ENCODE data around the gene ZDHHC18.

ZDHHC18 gene

GRCh38 chr1:26826261-26827105, at the start of gene ZDHHC18:
TSS of gene ZDHHC18 (plus strand) at chr1:26826688. CDS start at chr1:26826805, 117 bp downstream.
- DNase-seq: peak; percentile 72

DNA sequence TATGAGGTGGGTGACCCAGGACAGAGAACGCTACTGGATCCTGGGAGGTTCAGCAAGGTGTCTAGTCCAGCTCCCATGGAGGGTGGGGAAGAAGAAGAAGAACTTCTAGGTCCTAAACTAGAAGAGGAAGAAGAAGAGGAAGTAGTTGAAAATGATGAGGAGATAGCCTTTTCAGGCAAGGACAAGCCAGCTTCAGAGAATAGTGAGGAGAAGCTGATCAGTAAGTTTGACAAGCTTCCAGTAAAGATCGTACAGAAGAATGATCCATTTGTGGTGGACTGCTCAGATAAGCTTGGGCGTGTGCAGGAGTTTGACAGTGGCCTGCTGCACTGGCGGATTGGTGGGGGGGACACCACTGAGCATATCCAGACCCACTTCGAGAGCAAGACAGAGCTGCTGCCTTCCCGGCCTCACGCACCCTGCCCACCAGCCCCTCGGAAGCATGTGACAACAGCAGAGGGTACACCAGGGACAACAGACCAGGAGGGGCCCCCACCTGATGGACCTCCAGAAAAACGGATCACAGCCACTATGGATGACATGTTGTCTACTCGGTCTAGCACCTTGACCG, 47.3 kb upstream of the ZDHHC18 start:
- DNase-seq: no peak

DNA sequence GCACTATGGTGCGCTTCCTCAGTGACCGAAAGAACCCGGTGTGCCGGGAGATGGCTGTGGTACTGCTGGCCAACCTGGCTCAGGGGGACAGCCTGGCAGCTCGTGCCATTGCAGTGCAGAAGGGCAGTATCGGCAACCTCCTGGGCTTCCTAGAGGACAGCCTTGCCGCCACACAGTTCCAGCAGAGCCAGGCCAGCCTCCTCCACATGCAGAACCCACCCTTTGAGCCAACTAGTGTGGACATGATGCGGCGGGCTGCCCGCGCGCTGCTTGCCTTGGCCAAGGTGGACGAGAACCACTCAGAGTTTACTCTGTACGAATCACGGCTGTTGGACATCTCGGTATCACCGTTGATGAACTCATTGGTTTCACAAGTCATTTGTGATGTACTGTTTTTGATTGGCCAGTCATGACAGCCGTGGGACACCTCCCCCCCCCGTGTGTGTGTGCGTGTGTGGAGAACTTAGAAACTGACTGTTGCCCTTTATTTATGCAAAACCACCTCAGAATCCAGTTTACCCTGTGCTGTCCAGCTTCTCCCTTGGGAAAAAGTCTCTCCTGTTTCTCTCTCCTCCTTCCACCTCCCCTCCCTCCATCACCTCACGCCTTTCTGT, 46.0 kb upstream of the ZDHHC18 start:
- no peak for DNase-seq

GRCh38 chr1:26781206-26781825, 45.2 kb upstream of the ZDHHC18 start:
- DNase-seq: no peak

DNA sequence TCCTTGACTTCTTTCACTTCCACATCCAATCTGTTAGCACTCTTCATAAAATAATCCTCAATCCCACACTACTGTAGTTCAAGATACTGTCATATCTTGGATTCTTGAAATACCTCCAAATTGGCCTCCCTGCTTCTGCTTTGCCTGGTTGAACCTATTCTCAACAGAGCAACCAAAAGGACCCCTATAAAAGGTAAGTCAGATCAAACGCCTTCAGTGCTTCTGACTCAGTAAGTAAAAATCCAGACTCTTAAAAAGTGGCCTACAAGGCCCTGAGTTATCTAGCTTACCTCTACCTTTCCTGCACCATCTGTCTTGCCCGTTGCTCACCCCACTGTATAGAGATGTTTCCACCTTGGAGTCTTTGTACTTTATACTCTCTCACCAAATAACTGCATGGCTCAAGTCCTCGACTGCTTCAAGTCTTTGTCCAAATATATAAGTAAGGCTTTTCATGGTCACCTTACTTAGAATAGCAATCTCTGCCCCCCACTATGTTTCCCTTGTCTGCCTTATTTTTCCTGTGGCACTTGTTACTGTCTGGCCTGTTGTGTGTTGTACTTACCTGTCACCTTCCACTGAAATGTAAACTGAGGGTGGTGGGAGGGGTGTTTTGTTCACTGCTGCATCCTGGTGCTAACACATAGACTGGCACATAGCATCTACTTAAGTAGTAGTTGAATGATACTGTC, 43.8 kb upstream of the ZDHHC18 start:
- DNase-seq: no peak

GRCh38 chr1:26783646-26784022, 42.9 kb upstream of the ZDHHC18 start:
- DNase-seq: no peak

DNA sequence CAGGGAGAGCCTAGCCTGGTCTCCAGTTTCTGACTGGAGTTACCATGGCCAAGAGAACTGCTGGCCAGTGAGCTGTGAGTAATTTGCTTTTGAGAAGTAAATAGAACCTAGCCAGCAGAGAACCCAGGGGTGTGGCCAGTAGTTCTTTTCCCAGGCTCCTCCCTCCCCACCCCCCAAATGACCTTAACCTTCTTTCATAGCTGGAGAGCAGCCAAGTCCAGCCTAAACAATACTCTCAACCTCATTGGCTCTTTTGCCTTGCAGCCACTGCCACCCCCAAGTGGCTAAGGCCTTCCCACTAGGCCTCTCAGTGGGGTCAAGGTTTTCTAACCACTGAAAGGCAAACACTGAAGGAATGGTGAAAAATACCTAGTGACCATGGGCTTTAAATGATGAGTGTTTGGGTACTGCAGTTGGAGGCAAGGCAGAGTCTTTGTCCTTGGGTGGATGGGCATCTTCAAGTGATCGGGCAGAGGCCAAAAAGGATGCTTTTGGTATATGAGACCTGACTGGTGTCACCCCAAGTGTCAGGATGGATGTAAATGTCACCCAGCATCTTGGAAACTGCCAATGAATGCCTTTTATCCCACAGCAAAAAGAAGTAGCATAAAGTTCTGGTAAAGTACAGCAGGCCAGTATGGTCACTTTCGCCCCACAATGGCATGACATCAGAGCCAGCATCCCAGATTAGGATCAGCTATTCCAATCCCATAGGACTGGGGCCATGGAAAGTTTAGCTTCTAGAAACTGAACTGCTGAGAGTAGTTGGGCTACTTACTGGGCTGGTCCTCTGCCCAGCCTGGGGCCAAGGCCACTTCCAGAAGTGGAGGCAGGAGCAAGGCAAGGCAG, 42.2 kb upstream of the ZDHHC18 start:
- no peak for DNase-seq

DNA sequence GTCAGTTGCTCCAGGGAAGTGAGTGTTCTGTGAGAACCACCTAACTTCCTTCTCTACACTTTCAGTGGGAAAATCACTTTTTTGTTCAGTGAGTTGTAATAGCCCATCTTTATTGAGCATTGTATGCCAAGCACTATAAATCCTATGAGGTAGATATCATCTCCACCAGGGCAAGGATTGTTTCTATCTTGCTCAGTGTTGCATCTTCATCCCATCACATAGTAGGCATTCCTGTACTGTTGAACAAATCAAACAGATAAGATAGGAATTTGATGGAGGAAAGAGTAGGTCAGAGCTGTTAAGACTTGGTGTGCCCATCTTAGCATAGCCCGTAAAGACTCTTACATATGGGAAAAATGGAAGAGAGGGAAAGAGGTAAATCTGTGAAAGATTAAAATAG, 41.6 kb upstream of the ZDHHC18 start:
- DNase-seq: no peak

DNA sequence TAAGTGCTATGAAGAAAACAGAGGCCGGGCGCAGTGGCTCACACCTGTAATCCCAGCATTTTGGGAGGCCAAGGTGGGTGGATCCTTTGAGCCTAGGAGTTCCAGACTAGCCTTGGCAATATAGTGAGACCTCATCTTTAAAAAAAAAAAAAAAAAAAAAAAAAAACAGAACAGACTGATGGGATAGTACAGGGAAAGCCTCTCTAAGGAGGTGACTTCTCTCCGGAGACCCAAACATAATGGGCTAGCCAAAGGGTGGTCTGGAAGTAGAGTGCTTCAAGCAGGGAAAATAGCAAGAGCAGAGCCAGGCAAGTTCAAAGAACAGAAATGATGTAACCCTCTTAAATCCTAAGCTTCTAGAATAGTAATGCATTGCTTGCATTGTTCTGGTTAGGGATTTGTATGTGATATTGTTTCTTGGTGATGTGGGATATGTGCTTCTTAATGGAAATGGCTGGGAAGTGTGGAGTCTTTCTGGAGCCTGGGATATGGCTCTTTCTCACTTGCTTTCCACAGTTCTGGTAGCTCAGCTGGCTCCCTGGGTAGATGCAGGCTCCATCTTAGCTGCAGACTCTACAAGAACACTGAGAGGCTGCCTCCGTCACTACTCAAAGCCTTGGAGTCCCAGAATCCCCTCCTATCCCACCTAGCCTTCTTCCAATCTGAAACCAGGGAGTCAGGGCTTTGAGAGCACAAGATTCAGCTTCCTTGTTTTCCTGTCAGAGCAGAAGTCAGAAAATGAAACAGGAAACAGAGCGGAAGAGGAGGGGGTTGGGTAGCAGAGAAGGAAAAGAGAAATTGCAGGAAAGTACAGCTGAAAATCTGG, 40.7 kb upstream of the ZDHHC18 start:
- DNase-seq: peak; percentile 54

- peak; percentile 91 for DNase-seq
Measured at GRCh38 chr1:26786437-26787380, 39.8 kb upstream of the ZDHHC18 start.

GRCh38 chr1:26787381-26787705, 39.1 kb upstream of the ZDHHC18 start:
- DNase-seq: no peak

DNA sequence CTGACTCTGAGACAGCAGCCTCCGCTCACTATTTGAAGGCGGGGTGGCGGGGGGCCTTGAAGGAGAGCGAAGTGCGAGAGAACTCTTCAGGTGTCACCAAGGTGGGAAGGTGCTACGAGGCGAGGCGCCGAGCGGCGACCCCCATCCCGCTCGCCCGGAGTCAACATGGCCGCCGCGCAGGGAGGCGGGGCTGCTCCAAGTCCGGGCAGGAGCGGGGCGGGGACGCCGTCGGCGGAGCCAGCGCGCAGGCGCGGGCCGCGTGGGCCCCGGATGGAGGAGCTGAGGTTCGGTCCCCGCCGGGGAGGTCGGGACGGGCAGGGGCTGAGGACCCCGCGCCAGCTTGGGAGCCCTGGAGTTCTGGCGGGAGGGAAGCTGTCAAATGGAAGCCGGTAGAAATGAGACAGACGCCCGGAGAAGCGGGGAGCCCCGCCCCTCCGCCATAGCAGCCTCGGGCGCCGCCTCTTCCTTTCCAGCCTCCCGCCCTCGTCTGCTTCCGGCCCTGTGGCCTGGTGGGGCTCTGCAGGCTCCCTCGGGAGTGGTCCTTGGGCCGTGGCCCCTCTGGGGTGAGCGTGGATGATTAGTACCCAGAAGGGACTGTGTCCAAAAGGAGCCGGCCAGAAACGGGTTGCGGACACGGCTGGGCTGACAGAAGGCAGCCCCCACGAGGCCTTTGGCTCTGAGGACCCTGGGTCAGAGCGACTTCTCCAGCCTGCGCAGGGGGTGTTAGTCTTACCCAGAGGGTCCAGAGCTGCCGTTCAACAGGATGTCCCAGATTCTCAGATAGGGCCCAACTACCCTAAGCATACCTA, 38.6 kb upstream of the ZDHHC18 start, which contains the start of gene PIGV:
Gene PIGV, plus strand, starts transcription at position 245 of the 809 bp plus-strand sequence. CDS start 2,866 bp downstream, outside the sequence.
- DNase-seq: peak; percentile 93

- DNase-seq: no peak
Measured at GRCh38 chr1:26788515-26788785, 38.0 kb upstream of the ZDHHC18 start.

DNA sequence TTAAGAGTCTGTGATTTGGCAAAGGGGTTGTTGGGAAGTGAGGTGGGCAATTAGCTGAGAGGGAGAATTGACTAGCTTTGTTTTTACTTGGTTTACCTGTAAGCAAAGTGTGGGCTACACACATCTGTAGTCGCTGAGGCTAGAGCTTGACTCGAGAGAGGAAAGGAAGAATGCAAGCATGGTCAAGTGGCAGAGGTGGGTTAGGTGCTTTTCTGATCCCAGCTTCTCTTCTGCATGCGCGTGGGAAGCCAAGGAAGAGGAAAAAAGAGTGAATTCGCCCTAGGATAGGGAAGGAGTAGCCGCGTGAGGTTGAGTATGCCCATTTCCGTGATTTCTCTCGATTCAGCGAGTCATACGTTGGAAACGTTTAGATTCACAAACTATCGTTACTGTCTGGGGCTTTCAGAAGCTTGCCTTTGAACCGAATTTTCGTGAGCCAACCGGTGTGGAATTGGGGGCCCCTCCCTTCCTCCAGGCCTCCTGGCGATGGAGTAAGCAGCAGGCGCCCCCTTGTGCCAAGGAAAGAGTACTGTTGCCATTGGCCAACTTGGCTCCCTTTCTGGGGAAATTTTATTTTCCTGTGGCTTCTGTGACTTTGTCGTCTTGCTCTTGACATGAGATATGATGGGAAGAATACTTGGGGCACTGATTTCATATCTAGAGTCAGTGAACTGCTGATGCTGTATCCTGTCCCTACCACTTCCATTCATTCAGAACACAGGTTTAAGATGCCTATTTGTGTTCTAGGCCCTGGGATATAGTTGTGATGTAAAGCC, 37.5 kb upstream of the ZDHHC18 start:
- DNase-seq: peak; percentile 87

GRCh38 chr1:26789612-26789865, 36.9 kb upstream of the ZDHHC18 start:
- no peak for DNase-seq

DNA sequence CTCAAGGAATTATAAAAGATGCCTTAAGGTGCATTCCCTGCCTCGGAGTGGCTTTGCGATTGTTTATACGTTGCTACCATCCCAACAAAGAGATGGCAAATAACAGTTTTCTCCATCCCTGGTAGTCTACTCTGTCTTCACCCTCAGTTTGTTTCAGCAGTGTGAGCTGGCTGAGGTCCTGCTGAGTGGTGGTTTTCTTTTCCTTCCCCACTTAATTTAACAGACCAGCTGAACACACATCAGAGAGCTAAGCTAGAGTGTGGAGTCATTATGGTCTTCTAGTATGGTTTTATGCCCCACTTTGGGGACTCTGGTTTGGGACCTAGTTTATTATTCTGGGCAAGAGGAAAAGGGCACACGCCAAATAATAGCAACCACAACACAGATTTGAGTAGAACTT, 36.6 kb upstream of the ZDHHC18 start:
- no peak for DNase-seq

- DNase-seq: no peak
Measured at GRCh38 chr1:26790551-26790953, 35.9 kb upstream of the ZDHHC18 start.

- no peak for DNase-seq
Measured at GRCh38 chr1:26791148-26791547, 35.3 kb upstream of the ZDHHC18 start.

DNA sequence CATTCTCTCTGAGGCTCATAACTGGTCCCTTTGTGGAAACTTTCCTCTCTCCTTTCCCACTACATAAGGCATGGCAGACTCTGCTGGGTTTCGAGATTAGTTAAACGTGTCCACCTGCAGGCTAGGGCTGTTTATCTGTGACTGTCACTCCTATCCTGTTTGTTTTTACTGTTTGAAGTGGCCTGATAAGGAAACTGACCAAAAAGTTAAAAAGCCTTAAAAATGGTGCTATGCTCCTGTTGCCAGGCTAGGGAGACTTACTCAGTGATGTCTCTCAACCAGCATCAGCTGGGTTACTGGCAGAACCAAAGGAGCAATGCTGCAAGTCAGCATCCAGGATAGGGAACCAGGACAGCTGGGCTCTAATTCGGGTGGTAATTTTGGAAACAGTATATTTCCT, 34.9 kb upstream of the ZDHHC18 start:
- no peak for DNase-seq

All from islet precursor cell (in vitro differentiated cells).